HepG2 (cell line): ENCODE measurements around the gene CCDC106. TPM values are rescaled to one million over a fixed set of nuclear protein-coding genes. Genes with fewer than 3 reads are reported as not detected.

Source experiments
- CBFB ChIP-seq: sonication (generic); formaldehyde crosslinking; IDR thresholded peaks from 2 replicates; pipeline ENCODE4 v1.4.0; 2020; ENCODE audit warnings: missing genetic modification reagents
- CREM ChIP-seq, 2 experiments: sonication (generic) in 1 of 2; formaldehyde crosslinking in 1 of 2; IDR thresholded peaks; 2 replicates each; pipeline versions ENCODE4 v1.4.0 to v1.6.1; 2016 to 2020; ENCODE audit warnings: antibody characterized with exemption in 1 of 2, mild to moderate bottlenecking in 1 of 2, missing genetic modification reagents in 1 of 2
- HIVEP1 ChIP-seq: sonication (generic); formaldehyde crosslinking; IDR thresholded peaks from 2 replicates; pipeline ENCODE4 v1.4.0; 2020; ENCODE audit warnings: mild to moderate bottlenecking, missing genetic modification reagents
- MAFG ChIP-seq: sonication (generic); formaldehyde crosslinking; IDR thresholded peaks from 2 replicates; pipeline ENCODE4 v1.5.1; 2020; ENCODE audit warnings: mild to moderate bottlenecking, missing genetic modification reagents
- MATR3 ChIP-seq: sonication (generic); formaldehyde crosslinking; IDR thresholded peaks from 2 replicates; pipeline ENCODE4 v1.4.0; 2020; ENCODE audit warnings: missing genetic modification reagents
- MED1 ChIP-seq: sonication (generic); formaldehyde crosslinking; IDR thresholded peaks from 2 replicates; pipeline ENCODE4 v1.4.0; 2020; ENCODE audit warnings: missing genetic modification reagents
- NBN ChIP-seq: fragments of 450-650 bp; conservative IDR thresholded peaks from 2 replicates; pipeline ENCODE4 v1.6.1; 2017
- NR2F1 ChIP-seq, 2 experiments: fragments of 450-650 bp in 1 of 2; formaldehyde crosslinking in 1 of 2; IDR thresholded peaks; 2 replicates each; pipeline versions ENCODE4 v1.5.0 to v1.6.1; 2016 to 2020; ENCODE audit warnings: mild to moderate bottlenecking in 1 of 2, missing compliant biosample characterization in 1 of 2, missing genetic modification reagents in 1 of 2, moderate library complexity in 1 of 2
- SAP130 ChIP-seq: IDR thresholded peaks from 2 replicates; pipeline ENCODE4 v1.6.1; 2016; ENCODE audit warnings: low read depth
- SMAD3 ChIP-seq: sonication (generic); formaldehyde crosslinking; IDR thresholded peaks from 2 replicates; pipeline ENCODE4 v1.4.0; 2020; ENCODE audit warnings: missing genetic modification reagents
- TCF7 ChIP-seq: sonication (generic); IDR thresholded peaks from 2 replicates; pipeline ENCODE4 v1.6.1; 2016; ENCODE audit warnings: antibody characterized with exemption, low read depth
- ZBTB1 ChIP-seq: sonication (generic); formaldehyde crosslinking; IDR thresholded peaks from 2 replicates; pipeline ENCODE4 v1.4.0; 2020; ENCODE audit warnings: missing genetic modification reagents, borderline replicate concordance
- ZBTB20 ChIP-seq: sonication (generic); formaldehyde crosslinking; IDR thresholded peaks from 2 replicates; pipeline ENCODE4 v1.8.1; 2023; ENCODE audit warnings: missing genetic modification reagents, low read depth, mild to moderate bottlenecking, borderline replicate concordance
- ZFP62 ChIP-seq: sonication (generic); formaldehyde crosslinking; IDR thresholded peaks from 2 replicates; pipeline ENCODE4 v1.4.0; 2020; ENCODE audit warnings: missing genetic modification reagents
- ZIK1 ChIP-seq: sonication (generic); formaldehyde crosslinking; IDR thresholded peaks from 2 replicates; pipeline ENCODE4 v1.5.0; 2020; ENCODE audit warnings: mild to moderate bottlenecking, low read depth, missing genetic modification reagents, borderline replicate concordance
- ZNF263 ChIP-seq: sonication (generic); formaldehyde crosslinking; IDR thresholded peaks from 2 replicates; pipeline ENCODE4 v1.4.0; 2020; ENCODE audit warnings: missing genetic modification reagents
- ZNF431 ChIP-seq: sonication (generic); formaldehyde crosslinking; IDR thresholded peaks from 2 replicates; pipeline ENCODE4 v1.9.0; 2022; ENCODE audit warnings: missing genetic modification reagents, low read depth, mild to moderate bottlenecking, borderline replicate concordance
- ZNF432 ChIP-seq: sonication (generic); formaldehyde crosslinking; IDR thresholded peaks from 2 replicates; pipeline ENCODE4 v1.5.0; 2020; ENCODE audit warnings: missing genetic modification reagents, mild to moderate bottlenecking, borderline replicate concordance
- ZNF691 ChIP-seq: sonication (generic); formaldehyde crosslinking; IDR thresholded peaks from 2 replicates; pipeline ENCODE4 v1.4.0; 2020; ENCODE audit warnings: missing genetic modification reagents, low read depth, mild to moderate bottlenecking, borderline replicate concordance
- ZSCAN30 ChIP-seq: sonication (generic); formaldehyde crosslinking; IDR thresholded peaks from 2 replicates; pipeline ENCODE4 v1.5.0; 2020; ENCODE audit warnings: mild to moderate bottlenecking, missing genetic modification reagents
- polyA plus RNA-seq, 8 experiments: library from polyadenylated mRNA; depleted of rRNA in 3 of 8; stranded (reverse) in 7 of 8; unstranded in 1 of 8; fragments of >200 nt; fragmentation: Illumina TruSeq in 4 of 8; extraction: Trizol in 4 of 8; gene quantifications; 2 replicates each; pipeline versions ENCODE4 v1.2.1 to v1.2.3, GENCODE V29; 2011 to 2016; ENCODE audit warnings: low read depth in 4 of 8, missing spikeins in 1 of 8, mixed read lengths in 1 of 8; ENCODE audit not compliant: insufficient read depth in 1 of 8
- total RNA-seq, 5 experiments: library from RNA; depleted of rRNA; stranded (reverse); fragments of >200 nt; fragmentation: Illumina TruSeq; extraction: Trizol; gene quantifications; 2 replicates each; pipeline ENCODE4 v1.2.3, GENCODE V29; 2016; ENCODE audit warnings: low read depth in 1 of 5
- TF ChIP-seq, protein P1 (sequence below), 2 experiments: sonication (generic) in 1 of 2; formaldehyde crosslinking in 1 of 2; IDR thresholded peaks; 2 replicates each; pipeline versions ENCODE4 v1.4.0 to v1.6.1; 2016 to 2020; ENCODE audit warnings: borderline replicate concordance in 1 of 2, low read depth in 1 of 2, mild to moderate bottlenecking in 1 of 2, missing genetic modification reagents in 1 of 2
- TF ChIP-seq, protein P2 (sequence below): sonication (generic); formaldehyde crosslinking; IDR thresholded peaks from 2 replicates; pipeline ENCODE4 v1.4.0; 2020; ENCODE audit warnings: missing genetic modification reagents, borderline replicate concordance

Gene CCDC106
- total and polyA plus RNA-seq, 2 of the 13 experiments (the other 11 are each of a cell fraction or from before 2014, with no cell fraction given), result 4.7 to 8.8 TPM

GRCh38 chr19:55683449-55684261 lies 35.6 kb downstream of the CCDC106 start (continued):
- TF ChIP-seq, protein P1, sequence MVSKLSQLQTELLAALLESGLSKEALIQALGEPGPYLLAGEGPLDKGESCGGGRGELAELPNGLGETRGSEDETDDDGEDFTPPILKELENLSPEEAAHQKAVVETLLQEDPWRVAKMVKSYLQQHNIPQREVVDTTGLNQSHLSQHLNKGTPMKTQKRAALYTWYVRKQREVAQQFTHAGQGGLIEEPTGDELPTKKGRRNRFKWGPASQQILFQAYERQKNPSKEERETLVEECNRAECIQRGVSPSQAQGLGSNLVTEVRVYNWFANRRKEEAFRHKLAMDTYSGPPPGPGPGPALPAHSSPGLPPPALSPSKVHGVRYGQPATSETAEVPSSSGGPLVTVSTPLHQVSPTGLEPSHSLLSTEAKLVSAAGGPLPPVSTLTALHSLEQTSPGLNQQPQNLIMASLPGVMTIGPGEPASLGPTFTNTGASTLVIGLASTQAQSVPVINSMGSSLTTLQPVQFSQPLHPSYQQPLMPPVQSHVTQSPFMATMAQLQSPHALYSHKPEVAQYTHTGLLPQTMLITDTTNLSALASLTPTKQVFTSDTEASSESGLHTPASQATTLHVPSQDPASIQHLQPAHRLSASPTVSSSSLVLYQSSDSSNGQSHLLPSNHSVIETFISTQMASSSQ (IDR thresholded peaks at IDR 0.05; ENCODE audit: low read depth), result peak; percentile 41; the same call in 1 of the 2 replicates
- TF ChIP-seq, protein P1 (CRISPR knock-in tag; IDR thresholded peaks at IDR 0.05; ENCODE audit: borderline replicate concordance), result peak; percentile 30; the same call in 1 of the 2 replicates
- TF ChIP-seq ZBTB1 (CRISPR knock-in tag), result no peak
- peak; percentile 81 for TF ChIP-seq SAP130 (CRISPR knock-in tag)
- no peak for TF ChIP-seq MATR3 (CRISPR knock-in tag)
- TF ChIP-seq, protein P2, sequence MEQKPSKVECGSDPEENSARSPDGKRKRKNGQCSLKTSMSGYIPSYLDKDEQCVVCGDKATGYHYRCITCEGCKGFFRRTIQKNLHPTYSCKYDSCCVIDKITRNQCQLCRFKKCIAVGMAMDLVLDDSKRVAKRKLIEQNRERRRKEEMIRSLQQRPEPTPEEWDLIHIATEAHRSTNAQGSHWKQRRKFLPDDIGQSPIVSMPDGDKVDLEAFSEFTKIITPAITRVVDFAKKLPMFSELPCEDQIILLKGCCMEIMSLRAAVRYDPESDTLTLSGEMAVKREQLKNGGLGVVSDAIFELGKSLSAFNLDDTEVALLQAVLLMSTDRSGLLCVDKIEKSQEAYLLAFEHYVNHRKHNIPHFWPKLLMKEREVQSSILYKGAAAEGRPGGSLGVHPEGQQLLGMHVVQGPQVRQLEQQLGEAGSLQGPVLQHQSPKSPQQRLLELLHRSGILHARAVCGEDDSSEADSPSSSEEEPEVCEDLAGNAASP, result no peak
- TF ChIP-seq ZBTB20 (CRISPR knock-in tag), result peak; percentile 89; the same call in 1 of the 2 replicates
- TF ChIP-seq ZNF431 (CRISPR knock-in tag), result no peak; the same call in 1 of the 2 replicates
- peak; percentile 88 for TF ChIP-seq MED1 (CRISPR knock-in tag)
- TF ChIP-seq ZFP62, result no peak
- no peak for TF ChIP-seq NBN
- no peak for TF ChIP-seq NR2F1 (CRISPR knock-in tag; IDR thresholded peaks at IDR 0.05)
- no peak for TF ChIP-seq MAFG (CRISPR knock-in tag)
- TF ChIP-seq CBFB, result no peak
- TF ChIP-seq SMAD3 (CRISPR knock-in tag), result peak; percentile 40; the same call in 1 of the 2 replicates
- TF ChIP-seq ZIK1 (CRISPR knock-in tag), result no peak; the same call in 1 of the 2 replicates
- TF ChIP-seq TCF7, result 0 out of 2 replicates have a peak, but pooled peaks have one; percentile 4
- TF ChIP-seq ZNF691 (CRISPR knock-in tag), result peak; percentile 50; the same call in 1 of the 2 replicates
- TF ChIP-seq CREM (IDR thresholded peaks at IDR 0.05), result peak; percentile 33; the same call in 1 of the 2 replicates
- no peak for TF ChIP-seq CREM (CRISPR knock-in tag; IDR thresholded peaks at IDR 0.05)
- no peak for TF ChIP-seq ZSCAN30 (CRISPR knock-in tag)
- no peak; the same call in 1 of the 2 replicates for TF ChIP-seq ZNF263 (CRISPR knock-in tag)
- TF ChIP-seq ZNF432 (CRISPR knock-in tag), result no peak
- peak; percentile 35; the same call in 1 of the 2 replicates for TF ChIP-seq HIVEP1 (CRISPR knock-in tag)
